ENCODE data around the gene CORO1C.

The CORO1C gene

DNA sequence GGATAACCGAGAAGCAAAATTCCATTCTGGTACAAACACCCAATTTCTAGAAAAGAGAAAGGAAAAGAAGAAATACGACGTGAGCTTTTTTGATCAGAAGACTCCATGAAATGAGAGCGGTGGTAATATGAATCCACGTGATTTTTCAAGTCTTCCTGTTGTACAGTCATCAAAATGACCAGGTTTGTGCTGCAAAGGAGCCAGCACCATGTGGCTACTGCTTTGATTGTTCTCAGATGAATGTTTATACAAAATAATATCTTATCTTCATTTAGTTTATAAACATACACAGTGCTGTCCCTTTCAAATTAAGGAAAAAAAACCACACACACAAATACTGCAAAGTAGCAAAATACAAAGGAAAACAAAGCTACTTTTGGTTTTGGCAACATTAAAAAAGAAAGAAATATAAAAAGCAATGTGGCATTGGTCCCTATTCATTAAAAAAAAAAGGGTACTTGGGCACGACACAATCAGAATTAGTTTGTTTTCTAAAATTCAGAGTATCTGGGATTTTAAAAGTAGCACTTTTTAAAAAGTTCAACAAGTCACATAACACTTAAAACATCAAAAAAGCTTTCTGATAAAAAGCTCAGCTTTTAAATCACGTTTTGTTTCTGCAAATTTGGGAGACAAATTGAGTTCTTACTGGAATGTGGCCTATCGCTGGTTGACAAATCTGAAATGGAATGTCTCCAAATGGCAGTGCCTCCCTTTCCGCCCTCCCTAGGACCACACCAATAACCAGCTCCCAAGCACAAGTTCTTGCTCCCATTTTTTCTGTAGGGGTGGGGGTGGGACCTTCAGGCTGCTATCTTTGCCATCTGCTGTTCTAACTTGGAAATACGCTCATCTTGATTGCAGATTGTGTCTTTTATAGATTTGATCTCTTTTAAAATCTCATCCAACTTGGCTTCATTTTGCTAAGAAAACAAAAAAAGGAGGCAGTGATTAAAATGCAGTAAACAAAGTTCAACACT, 84.4 kb downstream of the CORO1C start:
- no peak for DNase-seq

DNA sequence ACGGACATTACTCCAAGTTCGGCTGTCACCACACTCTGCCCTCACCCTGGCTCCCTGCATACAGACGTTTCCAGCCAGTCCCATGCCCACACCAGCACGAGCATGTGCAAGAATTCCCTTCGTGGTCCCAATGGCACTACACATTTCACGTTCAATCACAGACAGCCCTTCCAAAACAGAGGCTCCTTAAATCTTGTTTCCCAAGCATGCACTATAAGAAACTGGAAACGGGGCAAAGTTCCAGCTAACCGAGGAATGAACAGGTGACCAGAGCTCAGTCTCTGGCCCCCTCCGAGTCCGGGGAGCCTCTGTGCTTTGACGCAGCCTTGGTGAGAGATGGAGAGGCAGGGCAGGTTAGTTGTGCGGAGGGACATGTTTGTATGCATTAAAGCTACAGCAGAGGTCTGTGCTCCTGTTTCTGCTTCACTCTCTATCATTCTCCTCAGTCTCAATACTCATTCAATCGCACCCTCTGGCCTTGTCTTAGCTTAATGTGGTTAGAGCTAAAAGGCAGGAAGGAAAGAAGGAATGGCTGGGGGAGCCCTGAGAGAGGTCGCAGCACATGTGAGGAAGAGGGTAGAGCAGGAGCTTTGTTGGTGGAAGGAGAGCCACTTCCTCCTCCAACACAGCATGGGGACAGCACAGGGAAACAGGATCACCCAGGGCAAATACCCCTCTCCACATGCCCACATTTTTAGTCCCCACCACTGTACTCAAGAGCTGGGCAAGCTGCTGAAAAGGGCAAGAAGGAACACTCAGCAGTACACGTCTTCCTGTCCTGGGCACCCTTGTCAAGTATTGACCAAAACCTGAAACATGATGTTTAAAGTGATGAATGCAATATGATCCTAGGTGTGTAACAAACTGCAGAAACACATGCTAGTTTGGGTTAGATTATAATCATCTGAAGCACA, 85.4 kb downstream of the CORO1C start:
- no peak for DNase-seq

DNA sequence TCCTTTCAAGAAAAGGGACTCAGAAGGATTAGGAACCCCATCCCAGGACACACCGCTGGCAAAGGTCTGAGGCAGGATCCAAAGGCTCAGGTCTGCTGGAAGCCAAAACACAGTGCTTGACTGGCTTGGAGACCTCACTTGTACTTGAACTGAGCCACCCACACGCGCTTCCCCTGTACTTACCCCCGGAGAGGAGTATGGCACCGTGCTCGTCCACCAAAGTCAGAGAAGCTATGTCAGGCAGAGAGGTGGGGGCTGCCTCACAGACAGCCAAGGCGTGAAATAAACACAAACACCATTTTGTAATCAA, 86.6 kb downstream of the CORO1C start:
- DNase-seq = no peak

GRCh38 chr12:108643941-108644810, 87.1 kb downstream of the CORO1C start:
- DNase-seq = no peak

- DNase-seq = no peak
These were observed 88.2 kb downstream of the CORO1C start for GRCh38 chr12:108642899-108643654.

- no peak for DNase-seq
These were observed 88.9 kb downstream of the CORO1C start for GRCh38 chr12:108642269-108642870.

DNA sequence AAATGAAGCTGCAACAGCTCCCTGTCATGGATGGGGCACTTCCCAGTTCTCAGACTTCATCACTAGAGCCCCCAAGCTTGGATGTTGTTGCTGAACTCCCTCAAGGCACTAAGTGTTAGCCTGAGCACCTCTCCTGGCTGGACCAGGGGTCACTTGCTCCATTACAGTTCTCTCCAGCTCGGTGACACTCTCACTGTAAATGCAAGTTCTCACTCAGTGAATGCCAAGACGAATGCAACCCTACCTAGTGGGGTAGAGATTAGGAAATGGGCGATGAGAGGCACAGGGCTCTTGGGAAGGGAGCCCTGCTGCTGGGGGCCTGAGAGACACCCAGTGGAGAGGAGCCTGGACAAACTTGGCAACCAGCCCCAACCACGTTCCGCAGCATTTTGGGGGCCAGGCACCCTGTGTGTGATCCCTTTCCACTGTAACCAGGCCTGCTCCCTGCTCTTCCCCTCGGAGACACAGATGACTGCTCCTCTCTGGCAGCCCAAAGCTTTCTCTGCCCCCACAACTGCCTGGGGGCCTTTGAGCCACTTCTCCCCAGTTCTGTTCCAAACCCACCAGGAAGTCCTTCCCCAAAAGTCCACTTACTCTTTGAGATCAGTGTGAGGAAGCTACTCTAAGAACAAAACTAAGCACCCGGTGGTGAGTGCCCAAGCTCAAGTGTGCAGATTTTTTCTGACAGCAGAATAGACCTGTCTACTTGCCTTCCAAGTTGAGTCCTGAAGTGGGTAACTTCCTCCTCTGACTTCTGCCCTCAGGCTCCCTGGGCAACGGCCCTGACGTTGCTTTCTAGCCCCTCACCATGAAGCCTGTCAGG, 89.7 kb downstream of the CORO1C start:
- no peak for DNase-seq

DNA sequence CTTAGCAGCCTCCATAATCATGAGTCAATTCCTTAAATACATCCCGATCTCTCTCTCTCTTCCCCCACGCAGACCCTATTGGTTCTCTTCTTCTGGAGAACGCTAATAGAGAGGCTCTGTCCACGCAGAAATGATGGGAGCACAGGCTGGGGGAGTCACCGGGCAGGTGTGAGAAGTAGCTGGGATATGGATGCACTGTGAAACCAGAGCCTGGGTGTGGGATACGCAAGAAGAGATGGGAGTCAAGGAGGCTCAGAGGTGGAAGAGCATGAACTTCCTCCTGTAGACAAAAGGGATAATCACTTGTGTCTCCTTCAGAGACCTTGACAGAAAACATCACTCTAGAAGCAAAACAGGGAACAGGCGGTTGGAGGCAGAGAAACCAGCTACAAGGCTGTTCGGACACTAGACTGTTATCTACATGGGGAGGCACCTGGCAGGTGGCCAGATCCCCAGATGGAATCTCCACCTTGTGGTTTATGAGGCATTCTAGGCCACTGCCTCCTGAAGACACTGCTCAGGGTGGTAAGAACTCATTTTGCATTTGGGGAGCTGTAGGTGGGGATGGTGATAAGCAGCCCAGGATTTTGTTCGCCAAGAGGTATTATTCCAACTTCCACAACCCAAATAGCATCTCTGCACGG, 90.4 kb downstream of the CORO1C start:
- DNase-seq = no peak

DNA sequence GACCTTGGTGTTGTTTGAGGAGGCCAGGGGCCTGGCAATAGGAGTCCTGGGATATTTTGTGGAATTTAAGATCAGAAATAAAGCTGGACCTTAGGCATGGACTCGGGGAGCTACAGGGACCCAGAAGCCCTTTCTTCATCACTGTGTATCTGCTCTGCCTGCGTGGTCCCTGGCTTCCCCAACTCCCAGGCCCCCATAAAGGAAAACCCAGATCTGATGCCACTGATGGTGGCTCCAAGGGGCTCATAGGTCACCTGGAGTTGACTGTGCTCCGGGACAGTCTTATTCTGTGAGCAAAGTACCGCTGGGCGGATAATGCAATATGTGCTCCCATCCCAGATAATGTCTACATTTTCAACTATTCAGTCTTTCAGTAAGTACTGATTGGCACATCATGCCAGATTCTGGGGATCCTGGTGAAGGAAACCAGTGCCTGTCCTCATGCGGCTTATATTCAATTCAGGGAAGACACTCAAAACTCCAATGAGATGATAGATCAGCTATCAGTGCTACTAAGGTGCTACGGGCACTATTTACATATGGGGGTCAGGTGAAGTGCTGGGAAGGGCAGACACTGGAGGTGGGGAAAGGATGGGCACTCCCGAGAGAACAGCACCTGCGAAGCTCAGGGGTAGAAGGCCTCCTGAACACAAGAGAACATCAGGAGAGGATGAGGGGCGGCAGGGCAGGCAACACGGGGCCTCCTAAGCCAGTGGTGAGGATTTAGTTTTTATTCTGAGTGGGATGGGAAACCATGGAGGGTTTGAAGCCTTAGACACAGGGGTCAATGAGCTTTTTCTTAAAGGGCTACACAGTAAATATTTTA, 92.1 kb downstream of the CORO1C start:
- DNase-seq = no peak

- DNase-seq = no peak
These were observed 93.0 kb downstream of the CORO1C start for GRCh38 chr12:108638141-108638827.

DNA sequence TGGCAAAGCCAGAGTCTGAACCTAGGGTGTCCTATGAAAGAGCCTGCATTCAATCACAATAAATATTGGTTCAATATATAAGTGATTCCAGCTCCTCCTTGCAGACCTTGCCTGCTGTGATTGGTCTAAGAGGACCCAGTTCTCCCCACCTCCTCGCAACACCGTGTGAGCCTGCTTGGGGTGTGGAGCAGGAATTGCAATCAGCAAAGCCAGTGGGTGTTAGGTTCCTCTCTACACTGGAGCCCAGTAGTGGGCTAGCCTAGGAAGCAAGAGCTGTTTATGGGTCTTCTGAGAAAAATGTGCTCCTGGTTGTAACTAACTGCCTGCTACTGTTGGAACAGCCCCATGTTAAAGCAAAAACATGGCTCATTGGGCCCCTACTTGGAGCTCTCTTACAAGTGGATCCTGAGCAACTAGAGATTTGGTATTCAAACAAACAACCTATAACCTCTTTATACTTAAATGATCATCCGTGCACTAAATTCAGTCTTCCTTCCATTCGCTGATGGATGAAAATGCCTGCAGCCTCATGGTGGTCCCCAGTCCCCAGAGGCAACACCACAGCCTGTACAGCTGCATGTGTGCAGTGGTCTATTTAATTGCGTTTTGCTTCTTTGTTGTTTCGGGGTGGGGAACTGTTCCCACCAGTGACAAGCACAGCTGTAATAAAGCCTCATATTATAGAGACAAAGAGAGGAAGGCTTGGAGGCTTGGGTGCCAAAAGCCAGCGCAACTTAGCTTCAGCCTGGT, 93.9 kb downstream of the CORO1C start:
- DNase-seq = no peak

GRCh38 chr12:108635997-108636808, 95.1 kb downstream of the CORO1C start:
- no peak for DNase-seq

DNA sequence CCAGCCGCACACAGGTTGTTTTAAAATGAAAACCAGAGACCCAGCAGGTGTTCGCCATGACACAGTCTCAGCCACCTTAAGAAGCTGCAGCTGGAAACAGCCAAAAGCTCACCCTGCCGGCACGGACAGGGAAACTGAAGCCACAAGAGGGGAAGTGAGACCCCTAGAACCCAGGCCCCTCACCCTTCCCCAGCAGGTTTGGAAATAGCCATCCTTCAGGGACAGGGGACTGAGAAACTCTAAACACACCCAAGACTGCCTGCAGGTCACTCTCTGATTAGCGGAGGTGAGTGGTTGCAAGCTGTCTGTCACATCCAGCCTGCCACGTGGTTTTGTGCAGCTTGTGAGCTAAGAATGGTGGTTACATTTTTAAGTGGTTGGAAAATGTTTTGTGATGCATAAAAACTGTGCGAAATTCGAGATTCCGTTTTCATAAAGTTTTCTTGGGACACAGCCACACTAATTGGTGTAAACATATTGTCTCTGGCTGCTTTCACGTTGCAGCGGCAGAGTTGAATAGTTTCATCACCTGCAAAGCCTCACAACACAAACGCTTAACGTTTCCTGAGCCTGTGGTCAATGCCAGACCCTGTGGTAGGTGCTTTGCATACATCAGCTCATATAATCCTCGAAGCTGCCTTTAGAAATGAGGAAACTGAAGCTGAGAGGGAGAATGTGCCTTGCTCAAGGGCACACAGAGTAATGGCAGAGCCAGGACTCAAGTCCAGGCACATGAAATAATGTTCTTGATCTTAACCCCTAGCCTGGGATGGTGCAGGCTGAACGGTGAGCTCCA, 95.9 kb downstream of the CORO1C start:
- DNase-seq = peak; percentile 53

- peak; percentile 59 for DNase-seq
These were observed 97.0 kb downstream of the CORO1C start for GRCh38 chr12:108634341-108634751.

GRCh38 chr12:108633534-108634248, 97.6 kb downstream of the CORO1C start, which contains the start of gene SELPLG:
TSS of gene SELPLG (minus strand) at chr12:108633894. CDS start at chr12:108624307, 9,587 bp downstream.
- peak; percentile 87 for DNase-seq

Data from activated naive CD4-positive, alpha-beta T cell treated with Interleukin-2 at 50 U/mL for 16 hours (primary cell).